AG09309 (cell line): ENCODE results near the gene TMEM132A.

ENCODE experiments used
- DNase-seq: peaks from one replicate; pipeline ENCODE4 v3.0.0-alpha.2; 2010; ENCODE audit warnings: low read depth
- H3K4me3 ChIP-seq: 2 replicates; pipeline ENCODE4 v1.5.1; 2011; ENCODE audit warnings: mild to moderate bottlenecking, low read depth, low read length, moderate library complexity; ENCODE audit not compliant: control insufficient read depth
- CTCF ChIP-seq: IDR thresholded peaks from 2 replicates; pipeline ENCODE4 v1.5.1; 2011; ENCODE audit warnings: mild to moderate bottlenecking, low read depth, low read length, inconsistent platforms; ENCODE audit not compliant: insufficient read depth, control insufficient read depth; ENCODE audit errors: missing control alignments

TMEM132A gene

GRCh38 chr11:60931917-60932316, 7.7 kb downstream of the TMEM132A start:
- H3K4me3 ChIP-seq = no peak overlapping the region

GRCh38 chr11:60932605-60933356, 8.5 kb downstream of the TMEM132A start:
- no peak for TF ChIP-seq CTCF
- DNase-seq = no peak
- no peak overlapping the region for H3K4me3 ChIP-seq

More at GRCh38 chr11:60931917-60932316, 7.7 kb downstream of the TMEM132A start:
- no peak for TF ChIP-seq CTCF
- DNase-seq = no peak

- TF ChIP-seq CTCF = no peak
- DNase-seq = no peak
- H3K4me3 ChIP-seq = no peak overlapping the region
Observed at GRCh38 chr11:60933416-60934123, 9.3 kb downstream of the TMEM132A start.

- no peak overlapping the region for H3K4me3 ChIP-seq
- no peak for TF ChIP-seq CTCF
- DNase-seq = no peak
Observed at GRCh38 chr11:60934124-60934789, 10.0 kb downstream of the TMEM132A start.

GRCh38 chr11:60934790-60935605, 10.7 kb downstream of the TMEM132A start:
- no peak for TF ChIP-seq CTCF
- H3K4me3 ChIP-seq = no peak overlapping the region
- DNase-seq = no peak

- no peak overlapping the region for H3K4me3 ChIP-seq
- no peak for DNase-seq
- TF ChIP-seq CTCF = no peak
Observed at GRCh38 chr11:60935676-60936442, 11.6 kb downstream of the TMEM132A start.
